Left ventricle myocardium superior (tissue), 1 donor: ENCODE results near the gene ROBO1. TPM values are rescaled to one million over a fixed set of nuclear protein-coding genes. Genes with fewer than 3 reads are reported as not detected.

Experiments used
- ATAC-seq: fragments of 200-7000 bp; cut with Tn5 transposase; one replicate; pipeline ENCODE4 v1.9.1; 2020; ENCODE audit warnings: mild to moderate bottlenecking, moderate library complexity
- DNase-seq: peaks from one replicate; pipeline ENCODE4 v3.0.0-alpha.2; 2020
- intact Hi-C: fragments of 100-400 bp; cut with micrococcal nuclease; formaldehyde crosslinking; loops from one replicate; pipeline ENCODE4 v1.11.0; 2022
- total RNA-seq: library from RNA; stranded (reverse); fragmentation: NEBNext Ultra II Directional; extraction: Animal tissue kit (Norgen Biotek cat#: 25700); gene quantifications from one replicate; pipeline ENCODE4 v1.2.1, GENCODE V29; 2021
- donor health status: DM: no; HTN: yes; CAD: no; lungs with severe emphysema.

ROBO1 gene
- total RNA-seq, 1 donor from 2014 or later = 6.0 TPM

DNA sequence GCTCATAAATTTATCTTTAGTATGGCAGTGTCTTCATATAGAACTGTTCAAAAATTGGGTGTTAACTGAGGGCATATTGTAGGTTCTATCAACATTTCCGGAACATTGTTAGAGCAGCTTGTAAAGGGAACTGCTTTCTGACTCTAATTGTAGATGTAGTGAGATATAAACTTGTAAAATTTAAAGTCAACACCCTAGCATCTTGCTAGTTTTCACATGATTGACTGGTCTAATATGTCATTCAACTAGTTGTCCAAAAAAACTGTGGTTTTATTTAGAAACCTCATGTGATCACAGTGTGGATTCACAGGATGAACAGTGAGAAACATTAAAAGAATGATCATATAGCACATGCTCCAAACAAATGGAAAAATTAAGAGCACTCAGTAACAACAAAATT, 607.4 kb downstream of the ROBO1 start:
- intact Hi-C loops = no loop called here
- no peak for ATAC-seq
- no peak for DNase-seq

DNA sequence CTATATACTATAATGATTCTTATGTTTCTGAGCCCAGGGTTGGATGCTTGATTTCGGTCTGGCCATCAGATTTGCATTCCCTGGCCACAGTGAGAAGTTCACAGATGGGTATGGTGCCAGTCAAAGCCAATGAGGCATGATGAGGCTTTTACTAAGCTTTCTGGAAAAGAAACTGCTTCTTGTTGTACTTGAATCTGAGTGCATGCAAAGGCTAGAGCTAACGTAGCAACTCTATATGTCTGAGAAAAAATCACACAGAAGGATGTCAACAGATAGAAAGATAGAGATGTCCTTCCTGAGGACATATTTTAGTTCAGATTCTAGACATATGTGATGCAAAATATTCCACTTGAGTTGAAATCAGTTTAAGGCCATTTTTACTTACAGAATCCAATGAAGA, 608.1 kb downstream of the ROBO1 start:
- intact Hi-C loops = no loop called here
- no peak for ATAC-seq
- no peak for DNase-seq

DNA sequence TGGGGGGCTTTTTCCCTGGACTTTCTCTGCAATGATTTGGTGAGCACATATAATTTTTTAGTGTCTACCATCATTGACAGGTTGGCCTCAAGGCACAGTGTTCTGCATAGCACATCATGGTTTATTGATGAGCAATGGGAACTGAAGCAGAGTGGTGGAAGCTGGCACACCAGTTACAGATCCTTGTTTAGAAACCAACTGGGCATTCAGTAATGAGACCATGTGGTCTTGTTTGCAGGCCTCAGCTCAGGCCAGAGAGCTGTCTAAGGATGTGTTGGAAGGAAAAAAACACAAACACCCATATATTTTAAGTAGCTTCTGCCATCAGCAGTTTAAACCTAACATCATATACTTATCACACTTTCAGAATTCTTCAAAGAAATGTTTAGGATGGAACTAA, 610.6 kb downstream of the ROBO1 start:
- DNase-seq (no peak), ATAC-seq (no peak)
- intact Hi-C loops = no loop called here

DNA sequence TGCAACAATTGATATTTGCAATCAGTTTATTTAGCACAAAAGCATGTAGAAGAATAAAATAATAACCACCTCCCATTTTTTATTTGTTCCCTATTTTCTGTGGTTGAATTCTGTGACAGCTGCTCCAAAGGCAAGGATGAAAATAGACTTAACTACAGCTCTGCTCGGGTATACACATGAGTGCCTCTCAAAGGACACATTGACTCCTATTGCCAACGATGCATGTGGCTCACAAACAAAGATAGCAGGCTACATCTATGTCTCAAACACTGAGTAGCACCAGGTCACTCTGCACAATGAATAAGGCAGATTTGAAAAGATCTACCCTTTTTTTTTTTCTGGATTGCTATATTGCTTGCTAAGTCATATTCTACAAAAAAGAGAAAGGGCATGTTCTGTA, 612.9 kb downstream of the ROBO1 start:
- intact Hi-C loops = no loop called here
- no peak for DNase-seq
- ATAC-seq = peak; percentile 52

DNA sequence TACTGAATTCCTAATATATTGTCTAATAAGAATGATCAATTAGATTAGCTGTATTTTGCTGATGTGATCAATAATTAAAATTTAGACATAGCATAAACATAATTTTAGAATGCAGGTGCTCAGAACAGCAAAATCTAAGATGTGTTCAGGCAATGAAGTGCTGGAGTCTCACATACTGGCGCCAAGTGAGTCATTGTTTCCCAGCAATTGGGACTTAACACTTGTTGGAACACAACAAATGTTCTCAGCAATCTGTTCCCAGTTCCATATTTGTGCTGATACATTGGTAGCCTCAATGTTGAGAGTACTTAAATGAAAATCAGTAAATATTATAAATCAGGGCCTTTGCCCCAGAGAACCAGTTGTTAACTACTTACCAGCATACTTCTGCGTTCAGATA, 619.0 kb downstream of the ROBO1 start:
- DNase-seq (no peak), ATAC-seq (no peak)
- intact Hi-C loops = no loop called here

DNA sequence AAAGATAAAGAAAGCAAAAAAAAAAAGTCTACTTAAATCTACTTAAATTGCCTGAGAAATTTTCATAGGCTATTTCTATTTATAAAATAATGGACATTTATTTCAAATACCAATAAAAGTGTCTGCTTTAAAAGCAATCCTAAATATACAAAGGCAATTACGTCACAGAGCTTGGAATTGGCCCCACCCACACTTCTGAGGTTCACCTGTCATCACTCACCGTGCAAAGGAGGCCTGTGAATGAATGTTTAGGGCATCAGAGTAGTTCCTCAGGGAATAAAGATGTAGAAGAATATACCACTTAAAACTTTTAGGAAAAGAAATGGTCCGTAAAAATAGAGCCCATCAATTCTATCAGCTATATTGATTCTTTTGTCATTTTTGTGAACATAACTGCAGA, 621.8 kb downstream of the ROBO1 start:
- intact Hi-C loops = no loop called here
- DNase-seq = no peak
- ATAC-seq = no peak

DNA sequence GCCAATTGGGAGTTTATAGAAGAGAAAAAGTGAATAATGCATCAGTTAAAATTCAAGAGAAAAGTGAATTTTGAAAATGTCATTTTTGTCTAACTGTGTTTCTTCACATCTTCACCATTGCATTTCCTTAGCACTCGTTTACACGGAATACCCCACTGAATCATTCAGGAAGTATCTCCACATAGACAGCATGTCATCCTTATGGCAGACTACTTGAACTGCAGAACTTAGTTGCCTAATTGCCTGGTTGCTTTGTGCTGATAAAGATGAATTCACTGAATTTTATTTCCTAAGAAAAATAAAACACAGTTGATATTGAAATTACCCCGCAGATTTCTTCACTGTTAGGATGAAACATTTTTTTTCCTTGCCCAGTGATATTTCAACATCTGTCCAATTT, 627.1 kb downstream of the ROBO1 start:
- intact Hi-C loops = no loop called here
- no peak for DNase-seq
- ATAC-seq = no peak

DNA sequence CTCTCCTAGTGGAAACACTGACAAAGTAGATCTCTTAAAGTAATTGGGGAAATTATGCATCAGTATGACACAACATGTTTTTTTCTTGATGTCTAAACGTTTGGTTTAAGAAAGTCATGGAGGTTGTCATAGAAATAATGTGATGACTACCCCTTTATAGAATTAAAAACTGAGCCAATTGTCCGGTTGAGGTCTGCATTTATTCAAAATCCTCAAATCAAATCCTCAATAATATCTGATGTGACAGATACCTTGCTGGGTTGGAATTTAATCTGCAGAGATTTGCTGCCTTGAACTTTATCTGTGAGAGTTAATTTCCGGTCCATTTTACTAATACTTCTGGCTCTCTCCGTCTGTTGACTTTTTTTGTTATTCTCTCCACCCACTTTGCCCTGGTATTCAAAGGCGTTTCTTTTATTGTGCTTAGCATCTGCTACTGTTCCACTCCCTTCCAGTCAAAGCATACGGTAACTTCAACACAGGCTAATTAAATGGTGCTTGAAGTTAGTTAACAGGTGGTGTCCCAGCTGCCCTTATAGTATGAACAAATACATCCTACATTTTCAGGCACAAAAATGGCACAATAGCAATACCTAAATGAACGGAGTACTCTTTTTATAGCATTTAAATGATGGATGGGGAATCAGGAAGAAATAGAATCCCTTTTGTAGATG, 628.3 kb downstream of the ROBO1 start:
- ATAC-seq (no peak), DNase-seq (no peak)
- intact Hi-C loops = no loop called here

DNA sequence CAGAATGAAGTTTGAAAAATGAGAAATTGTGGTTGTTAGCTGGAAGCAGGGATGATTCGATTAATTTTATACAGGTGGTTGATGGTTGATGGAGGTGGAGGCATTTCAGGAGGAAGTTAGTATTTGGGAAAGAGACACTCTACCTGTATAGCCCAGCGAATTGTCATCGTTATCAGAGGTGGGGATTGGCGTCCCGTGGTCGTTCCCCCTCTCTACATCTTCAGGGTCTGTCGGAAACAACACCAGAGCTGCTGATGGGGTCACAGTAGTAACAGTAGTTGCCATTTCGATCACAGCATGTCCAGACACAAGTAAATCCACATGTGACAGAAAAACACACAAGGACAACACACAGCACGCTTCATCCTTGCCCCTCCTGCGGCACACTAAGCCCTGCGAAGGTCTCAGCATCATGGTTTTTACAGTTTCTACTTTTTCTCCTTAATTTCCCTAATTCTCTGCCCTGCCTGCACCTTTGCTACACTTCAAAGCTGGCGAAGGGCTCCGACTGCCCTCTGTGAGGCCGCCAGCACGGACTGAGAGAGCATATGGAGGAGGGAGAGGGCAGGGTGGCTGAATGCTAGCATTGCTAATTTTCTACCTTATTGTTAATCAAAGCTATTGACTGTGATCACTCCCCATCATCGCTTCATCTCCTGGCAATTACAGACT, 642.3 kb downstream of the ROBO1 start:
- no peak for DNase-seq
- no peak for ATAC-seq
- intact Hi-C loops = no loop called here

DNA sequence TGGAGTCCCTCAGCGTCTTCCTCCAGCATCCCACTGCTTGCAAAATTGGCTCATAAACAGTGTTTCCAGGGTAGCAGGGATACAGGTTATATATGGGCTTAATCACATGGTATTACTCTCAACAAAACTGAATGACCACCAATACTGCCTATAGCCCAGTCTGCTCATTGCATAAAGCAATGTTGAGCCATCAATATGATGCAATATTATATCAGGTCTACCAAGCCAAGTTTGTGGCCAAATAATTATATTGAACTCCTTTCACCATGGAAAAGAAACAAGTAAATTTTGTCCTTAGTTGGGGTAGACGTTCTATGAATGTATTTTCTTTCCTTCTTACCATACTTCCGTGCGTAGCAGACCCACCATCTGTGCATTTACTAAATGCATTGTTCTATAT, 652.3 kb downstream of the ROBO1 start:
- no peak for DNase-seq
- ATAC-seq = no peak
- intact Hi-C loops = no loop called here

DNA sequence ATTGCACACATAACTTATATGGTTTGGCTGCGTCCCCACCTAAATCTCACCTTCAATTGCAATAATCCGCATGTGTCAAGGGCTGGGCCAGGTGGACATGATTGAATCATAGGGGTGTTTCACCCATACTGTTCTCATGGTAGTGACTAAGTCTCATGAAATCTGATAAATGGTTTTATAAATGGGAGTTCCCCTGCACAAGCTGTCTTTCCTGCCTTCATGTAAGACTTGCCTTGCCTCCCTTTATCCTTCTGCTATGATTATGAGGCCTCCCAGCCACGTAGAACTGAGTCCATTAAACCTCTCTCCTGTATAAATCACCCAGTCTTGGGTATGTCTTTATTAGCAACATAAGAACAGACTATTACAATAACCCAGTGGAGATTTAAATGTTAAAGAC, 653.9 kb downstream of the ROBO1 start:
- intact Hi-C loops = no loop called here
- ATAC-seq (no peak), DNase-seq (no peak)

DNA sequence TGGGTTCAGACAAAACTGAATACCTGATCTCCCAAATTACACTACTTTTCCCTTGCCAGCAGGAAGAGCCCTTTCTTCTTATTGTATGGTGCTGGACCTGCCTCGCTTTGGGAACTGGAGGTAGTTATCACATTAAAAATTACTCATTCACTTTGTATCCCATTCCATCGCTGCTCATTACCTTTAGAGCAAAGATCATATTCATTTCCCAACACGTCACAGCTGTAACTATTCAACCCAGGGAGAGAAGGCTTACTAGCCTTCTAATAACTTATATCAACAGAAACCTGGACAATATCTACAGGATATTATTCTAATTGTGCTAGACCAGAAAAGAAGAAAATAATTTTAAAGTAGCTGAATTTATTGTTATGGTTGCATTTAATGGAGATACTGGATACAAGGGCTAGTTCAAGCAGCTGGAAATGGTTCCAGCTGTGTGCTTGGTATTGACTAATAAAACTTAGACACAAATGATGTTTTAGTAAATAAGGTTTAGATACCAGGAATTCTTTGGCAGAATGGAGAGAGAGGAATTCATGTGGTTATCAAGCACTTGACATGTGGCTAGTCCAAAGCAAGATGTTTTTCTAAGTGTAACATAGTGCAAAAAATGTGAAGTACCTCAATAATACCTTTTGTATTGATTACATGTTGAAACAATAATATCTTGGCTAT, 656.3 kb downstream of the ROBO1 start:
- intact Hi-C loops = no loop called here
- DNase-seq = no peak
- ATAC-seq = no peak

DNA sequence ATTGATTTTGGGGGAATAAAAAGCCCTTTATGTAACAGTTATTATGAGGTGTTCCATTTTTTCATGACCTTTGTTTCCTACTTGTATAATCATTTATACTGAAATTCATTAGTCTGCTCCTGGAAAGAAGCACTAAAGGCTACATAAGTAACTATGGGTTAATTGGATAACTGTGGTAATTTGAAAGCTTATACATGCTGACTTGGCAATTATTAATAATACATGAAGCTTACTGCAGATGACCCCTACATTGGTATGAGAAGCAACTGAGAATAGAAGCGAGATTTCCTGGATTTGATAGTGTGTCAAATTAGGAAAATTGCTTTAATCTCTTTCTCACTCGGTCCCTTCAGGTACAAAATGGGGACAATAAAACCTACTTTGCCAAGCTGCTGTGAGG, 658.0 kb downstream of the ROBO1 start:
- DNase-seq = no peak
- intact Hi-C loops = no loop called here
- no peak for ATAC-seq

DNA sequence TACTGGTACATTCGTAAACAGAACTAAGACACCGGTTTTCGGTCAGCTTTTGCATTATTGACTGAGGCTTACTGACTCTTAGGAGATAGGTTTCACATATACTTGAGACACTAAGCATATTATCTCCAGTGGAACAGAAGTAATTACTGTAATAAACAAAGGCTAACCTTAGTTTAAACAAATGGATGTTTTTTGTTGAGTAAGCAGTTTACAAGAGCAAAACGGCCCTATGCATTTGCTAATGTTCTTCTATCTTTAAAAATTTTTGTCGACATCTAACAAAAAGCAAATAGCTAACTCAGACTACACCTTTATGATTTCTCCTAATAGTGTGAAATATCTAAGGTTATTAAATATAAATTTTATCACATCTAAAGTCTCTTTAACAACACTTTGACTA, 664.5 kb downstream of the ROBO1 start:
- DNase-seq (no peak), ATAC-seq (no peak)
- intact Hi-C loops = no loop called here

DNA sequence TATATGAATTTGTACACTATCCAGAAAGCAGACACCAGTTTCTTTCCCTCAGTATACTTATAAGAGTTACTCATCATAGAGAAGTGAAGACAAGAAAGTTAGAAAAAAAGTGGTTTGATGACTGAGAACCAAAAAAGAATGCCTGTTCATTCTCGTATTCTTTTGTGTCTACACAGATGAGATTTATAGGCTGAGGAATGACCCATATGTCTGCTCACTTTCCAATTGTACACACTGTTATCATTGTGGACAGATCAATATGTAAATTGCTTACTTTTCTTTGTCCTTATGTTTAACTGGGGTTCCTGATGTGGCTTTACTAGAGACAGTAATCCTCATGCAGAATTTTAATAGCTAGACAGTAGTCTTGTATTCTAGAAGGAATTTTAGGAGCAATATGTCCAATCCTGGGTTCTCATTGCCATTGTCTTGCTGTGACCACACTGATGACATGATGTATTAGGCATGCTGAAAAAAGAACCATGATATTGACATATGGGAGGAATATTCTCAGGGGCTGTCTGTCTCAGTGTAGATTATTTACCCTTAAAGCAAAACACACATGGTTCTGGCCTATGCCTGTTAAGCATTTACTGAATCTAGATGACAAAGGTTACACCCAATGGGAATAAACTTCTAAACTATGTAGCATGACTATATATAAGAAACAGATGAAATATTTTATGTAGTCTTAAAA, 669.7 kb downstream of the ROBO1 start:
- DNase-seq (no peak), ATAC-seq (no peak)
- intact Hi-C loops = no loop called here

DNA sequence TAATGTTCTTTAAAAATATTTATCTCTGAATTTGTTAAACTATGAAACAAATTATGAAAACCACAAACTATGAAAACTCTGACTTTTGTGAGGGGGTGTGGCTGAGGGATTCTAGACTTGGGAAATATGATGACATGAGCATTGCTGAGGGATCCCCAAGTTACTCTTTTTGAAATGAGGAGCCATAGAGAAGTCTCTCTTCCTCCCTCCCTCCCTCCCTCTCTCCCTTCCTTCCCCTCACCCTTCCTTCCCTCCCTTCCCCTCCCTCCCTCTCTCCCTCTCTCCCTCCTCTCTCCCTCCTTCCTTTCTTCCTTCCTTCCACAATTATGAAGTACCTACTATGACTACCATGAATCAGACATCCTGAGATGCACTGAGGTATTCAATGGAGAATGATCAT, 673.1 kb downstream of the ROBO1 start:
- ATAC-seq (no peak), DNase-seq (no peak)
- intact Hi-C loops = no loop called here

DNA sequence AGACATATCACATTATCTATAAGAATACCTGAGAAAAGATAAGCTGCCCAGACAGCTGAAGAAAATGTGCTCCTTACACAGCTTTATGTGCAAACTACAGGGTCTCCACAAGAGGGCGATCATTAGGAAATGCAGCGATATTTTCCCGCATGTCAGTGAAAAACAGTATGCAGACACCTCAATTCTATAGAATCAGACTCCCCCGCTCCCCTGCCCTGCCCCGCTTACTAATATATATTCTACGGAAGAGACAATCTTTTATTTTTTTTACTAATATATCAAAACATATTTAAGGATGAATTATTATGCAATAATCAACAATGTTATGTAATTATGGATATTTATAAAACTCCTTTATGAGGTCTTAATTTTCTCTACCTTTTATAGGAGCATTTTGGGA, 681.3 kb downstream of the ROBO1 start:
- ATAC-seq (no peak), DNase-seq (no peak)

DNA sequence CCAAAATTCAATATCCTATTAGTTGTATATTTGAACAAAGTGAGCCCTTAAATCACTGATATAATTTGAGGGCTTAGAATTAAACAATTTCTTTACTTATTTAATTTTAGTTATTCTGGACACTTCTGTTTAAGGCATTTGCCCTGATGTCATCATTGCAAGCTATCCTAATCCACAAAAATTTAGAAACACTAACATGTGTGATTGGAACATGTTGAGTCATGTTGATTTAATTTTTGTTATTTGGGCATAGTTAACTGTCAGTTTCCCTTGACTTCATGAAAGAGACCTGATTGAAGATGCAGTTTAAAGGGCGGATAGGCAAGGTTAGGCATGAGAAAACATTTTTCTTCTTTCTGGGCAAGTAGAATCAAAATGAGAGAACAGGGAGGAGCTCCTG, 682.6 kb downstream of the ROBO1 start:
- ATAC-seq (no peak), DNase-seq (no peak)
- intact Hi-C loops = loop anchor here (5.0 kb wide), 1 partner anchor 277 kb away; no protein-coding TSS in a partner anchor

More for the DNA sequence above, 681.3 kb downstream of the ROBO1 start:
- intact Hi-C loops = loop anchor here (5.0 kb wide), 1 partner anchor 276 kb away; no protein-coding TSS in a partner anchor

DNA sequence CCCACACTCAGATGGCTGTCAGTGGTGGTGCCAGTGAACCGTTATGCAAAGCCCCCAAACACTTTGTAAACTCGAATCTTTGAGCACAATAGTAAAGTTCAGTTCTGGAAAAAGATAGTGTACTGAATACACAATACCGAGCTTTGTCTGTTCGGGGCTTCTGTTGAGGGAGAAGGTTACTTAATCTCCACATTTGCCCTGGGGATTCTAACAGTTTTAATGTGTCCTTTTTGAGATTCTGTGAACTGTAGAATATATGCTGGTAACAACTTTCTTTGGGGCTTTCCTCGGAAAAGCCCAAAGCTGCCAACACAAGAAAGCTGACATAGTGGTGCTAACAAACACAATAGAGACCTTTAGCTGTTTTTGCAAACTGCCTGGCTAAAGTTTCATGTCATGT, 686.5 kb downstream of the ROBO1 start:
- no peak for DNase-seq
- intact Hi-C loops = no loop called here
- ATAC-seq = no peak

DNA sequence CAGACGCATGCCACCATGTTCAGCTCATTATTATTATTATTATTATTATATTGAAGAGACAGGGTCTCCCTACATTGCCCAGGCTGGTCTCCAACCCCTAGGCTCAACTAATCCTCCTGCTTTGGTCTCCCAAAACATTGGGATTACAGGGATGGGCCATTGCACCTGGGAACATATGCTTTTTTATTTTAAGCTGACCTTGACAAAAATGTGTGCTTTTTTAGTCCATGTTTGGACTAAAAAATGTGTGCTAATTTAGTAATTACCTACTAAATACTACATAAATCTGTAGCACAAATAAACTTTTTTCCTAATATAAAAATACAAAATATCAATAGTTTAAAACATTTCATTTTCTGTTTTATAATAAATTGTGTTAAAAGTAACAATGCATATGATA, 693.2 kb downstream of the ROBO1 start:
- ATAC-seq (no peak), DNase-seq (no peak)
- intact Hi-C loops = no loop called here
